Activated naive CD4-positive, alpha-beta T cell treated with anti-CD3 and anti-CD28 coated beads, Interleukin-2, amount 50 U/mL, for 24 hours (primary cell): ENCODE results near the gene PDE9A.
A peak's percentile ranks its signal among the peaks of the same experiment; 100 is the strongest.
"Not testable (repeated sequence)": the region's sequence is repeated elsewhere in the genome, so short reads cannot be mapped to it uniquely, and the experiment has no call there.

Source experiments
- H3K27ac Mint-ChIP-seq: one replicate; pipeline ENCODE4 v1.8.0; 2021; ENCODE audit warnings: mild to moderate bottlenecking, mixed read lengths
- H3K27me3 Mint-ChIP-seq: one replicate; pipeline ENCODE4 v1.8.0; 2021; ENCODE audit warnings: mixed read lengths
- H3K36me3 Mint-ChIP-seq: one replicate; pipeline ENCODE4 v1.8.0; 2021; ENCODE audit warnings: mixed read lengths
- H3K4me1 Mint-ChIP-seq: one replicate; pipeline ENCODE4 v1.8.0; 2021; ENCODE audit warnings: mixed read lengths
- H3K4me3 Mint-ChIP-seq: one replicate; pipeline ENCODE4 v1.8.0; 2021; ENCODE audit warnings: mild to moderate bottlenecking, mixed read lengths
- H3K9me3 Mint-ChIP-seq: one replicate; pipeline ENCODE4 v1.8.0; 2021; ENCODE audit warnings: mixed read lengths

PDE9A gene

GRCh38 chr21:42653231-42654061 lies at the start of gene PDE9A:
Gene PDE9A (plus strand): TSS chr21:42653621. CDS start chr21:42653815, 194 bp downstream.
- H3K27ac Mint-ChIP-seq: no peak within 1 kb of the TSS
- no peaks in the 10 kb centered on the region for H3K36me3 Mint-ChIP-seq
- peak within 1 kb of the TSS; percentile 80 for H3K4me3 Mint-ChIP-seq
- H3K9me3 Mint-ChIP-seq: no peaks in the 10 kb centered on the region
- no peaks in the 10 kb centered on the region for H3K27me3 Mint-ChIP-seq
- H3K4me1 Mint-ChIP-seq: peaks cover 34% of the 10 kb centered on the region

- Mint-ChIP-seq H3K27ac (no peak overlapping the region), H3K4me1 (peaks cover 12% of the 10 kb centered on the region), H3K27me3 (no peaks in the 10 kb centered on the region), H3K36me3 (peaks cover 4% of the 10 kb centered on the region), H3K9me3 (peaks cover 6% of the 10 kb centered on the region), H3K4me3 (no peak overlapping the region)
Observed at GRCh38 chr21:42607102-42607501, 46.3 kb upstream of the PDE9A start.

GRCh38 chr21:42607525-42608102 lies 45.8 kb upstream of the PDE9A start:
- H3K27me3 Mint-ChIP-seq: no peaks in the 10 kb centered on the region
- H3K4me3 Mint-ChIP-seq: no peak overlapping the region
- peaks cover 6% of the 10 kb centered on the region for H3K9me3 Mint-ChIP-seq
- H3K36me3 Mint-ChIP-seq: peaks cover 7% of the 10 kb centered on the region
- H3K27ac Mint-ChIP-seq: no peak overlapping the region
- H3K4me1 Mint-ChIP-seq: peaks cover 12% of the 10 kb centered on the region

DNA sequence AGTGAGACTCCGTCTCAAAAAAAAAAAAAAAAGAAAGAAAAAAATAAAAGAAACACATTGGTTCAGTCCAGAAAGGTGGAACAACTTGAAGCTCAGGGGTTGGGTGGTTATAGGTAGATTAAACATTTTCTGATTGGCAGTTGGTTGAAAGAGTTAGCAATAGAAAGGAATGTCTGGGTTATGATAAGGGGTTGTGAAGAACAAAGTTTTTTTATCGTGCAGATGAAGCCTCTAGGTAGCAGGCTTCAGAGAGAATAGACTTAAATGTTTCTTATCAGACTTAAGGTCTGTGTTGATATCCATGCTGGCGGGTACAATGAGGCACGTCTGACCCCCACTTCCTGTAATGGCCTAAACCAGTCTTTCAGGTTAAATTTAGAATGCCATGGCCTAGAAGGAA lies 45.0 kb upstream of the PDE9A start:
- peaks cover 6% of the 10 kb centered on the region for H3K9me3 Mint-ChIP-seq
- H3K4me3 Mint-ChIP-seq: no peak overlapping the region
- no peak overlapping the region for H3K27ac Mint-ChIP-seq
- no peaks in the 10 kb centered on the region for H3K27me3 Mint-ChIP-seq
- H3K4me1 Mint-ChIP-seq: peaks cover 12% of the 10 kb centered on the region
- peaks cover 7% of the 10 kb centered on the region for H3K36me3 Mint-ChIP-seq

DNA sequence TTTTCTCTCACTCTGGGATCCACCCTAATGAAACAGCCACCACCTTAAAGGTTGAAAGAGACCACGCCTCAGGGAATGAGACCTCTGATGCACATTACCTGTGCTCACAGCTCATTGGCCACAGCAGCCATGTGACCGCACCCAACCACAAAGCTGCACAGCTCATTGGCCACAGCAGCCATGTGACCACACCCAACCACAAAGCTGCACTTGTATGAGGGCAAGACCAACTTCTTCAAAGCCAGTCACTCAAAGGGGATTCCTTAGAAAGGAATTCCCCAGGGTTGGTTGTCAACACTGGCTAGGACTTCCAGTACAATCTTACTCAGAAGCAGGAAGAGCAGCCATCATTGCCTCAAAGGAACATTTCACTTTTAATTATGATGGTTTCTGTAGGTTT lies 43.6 kb upstream of the PDE9A start:
- no peaks in the 10 kb centered on the region for H3K9me3 Mint-ChIP-seq
- H3K36me3 Mint-ChIP-seq: peaks cover 6% of the 10 kb centered on the region
- no peak overlapping the region for H3K4me3 Mint-ChIP-seq
- peaks cover 16% of the 10 kb centered on the region for H3K4me1 Mint-ChIP-seq
- H3K27me3 Mint-ChIP-seq: no peaks in the 10 kb centered on the region
- H3K27ac Mint-ChIP-seq: no peak overlapping the region

DNA sequence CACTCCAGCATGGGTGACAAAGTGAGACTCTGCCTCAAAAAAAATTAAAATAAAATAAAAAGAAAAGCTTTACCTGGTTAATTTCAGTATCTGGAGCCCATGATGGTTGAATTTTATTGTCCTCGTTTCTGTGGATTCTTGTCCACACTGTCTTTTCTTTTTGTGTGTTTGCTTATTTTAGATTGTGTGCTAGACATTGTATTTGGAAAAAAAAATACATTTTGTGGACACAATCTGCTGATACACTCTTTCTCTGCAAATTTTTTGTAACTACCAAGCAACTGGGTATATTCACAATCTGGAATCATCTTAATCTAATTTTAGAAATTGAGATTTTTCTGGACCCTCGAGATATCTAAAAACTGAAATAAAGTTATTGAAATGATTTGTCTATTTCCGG lies 41.6 kb upstream of the PDE9A start:
- H3K27me3 Mint-ChIP-seq: no peaks in the 10 kb centered on the region

DNA sequence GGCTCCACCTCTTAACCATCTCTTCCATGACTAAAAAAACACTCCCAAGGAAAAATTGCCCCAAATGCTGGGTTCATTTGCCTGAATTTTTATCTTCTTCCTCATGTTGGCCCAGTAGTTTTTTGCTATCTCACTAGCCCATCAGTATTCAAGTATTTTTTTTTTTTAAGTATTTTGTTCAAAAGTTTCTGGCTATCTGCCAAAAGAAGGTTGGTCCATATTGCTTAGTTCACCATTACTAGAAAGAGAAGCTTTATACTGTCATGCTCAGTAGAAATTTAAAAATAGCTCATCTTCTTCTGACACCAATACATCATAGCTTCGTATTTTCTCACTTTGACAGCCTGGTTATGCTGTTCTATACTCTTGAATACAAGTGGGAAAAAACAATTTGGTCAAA lies 41.0 kb upstream of the PDE9A start:
- Mint-ChIP-seq H3K27ac (no peak overlapping the region), H3K4me3 (no peak overlapping the region), H3K4me1 (peaks cover 16% of the 10 kb centered on the region), H3K9me3 (no peaks in the 10 kb centered on the region), H3K36me3 (peaks cover 6% of the 10 kb centered on the region), H3K27me3 (no peaks in the 10 kb centered on the region)

More for the DNA sequence above, 41.6 kb upstream of the PDE9A start:
- H3K4me3 Mint-ChIP-seq: no peak overlapping the region
- no peaks in the 10 kb centered on the region for H3K9me3 Mint-ChIP-seq
- H3K4me1 Mint-ChIP-seq: peaks cover 16% of the 10 kb centered on the region
- peaks cover 6% of the 10 kb centered on the region for H3K36me3 Mint-ChIP-seq
- no peak overlapping the region for H3K27ac Mint-ChIP-seq

DNA sequence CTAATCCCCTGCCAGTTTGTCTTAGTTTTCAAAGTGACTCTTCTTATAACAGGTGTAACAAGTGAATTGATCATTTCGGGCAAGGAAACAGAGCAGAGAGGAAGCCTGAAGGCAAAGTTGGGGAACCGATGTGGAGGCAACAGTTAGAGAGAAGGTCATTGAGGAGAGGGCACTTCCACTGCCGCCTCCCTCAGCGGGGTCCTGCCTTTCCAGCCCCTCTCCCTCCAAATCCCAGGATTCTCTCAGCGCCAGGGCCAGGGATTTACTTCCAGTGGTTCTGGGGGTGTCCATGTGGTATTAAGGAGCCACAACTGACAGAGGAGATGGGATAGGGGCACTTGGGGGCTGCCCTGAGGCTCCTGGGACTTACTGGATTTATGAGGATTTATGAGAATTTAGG lies 39.7 kb upstream of the PDE9A start:
- no peaks in the 10 kb centered on the region for H3K9me3 Mint-ChIP-seq
- no peak overlapping the region for H3K27ac Mint-ChIP-seq
- H3K36me3 Mint-ChIP-seq: peaks cover 6% of the 10 kb centered on the region
- H3K27me3 Mint-ChIP-seq: no peaks in the 10 kb centered on the region
- peaks cover 16% of the 10 kb centered on the region for H3K4me1 Mint-ChIP-seq
- no peak overlapping the region for H3K4me3 Mint-ChIP-seq

- Mint-ChIP-seq H3K4me3 (no peak overlapping the region), H3K27me3 (no peaks in the 10 kb centered on the region), H3K27ac (peak overlapping the region; percentile 32), H3K36me3 (peaks cover 6% of the 10 kb centered on the region), H3K9me3 (no peaks in the 10 kb centered on the region), H3K4me1 (peaks cover 12% of the 10 kb centered on the region)
Observed at GRCh38 chr21:42614396-42614795, 39.0 kb upstream of the PDE9A start.

GRCh38 chr21:42614811-42615351 lies 38.5 kb upstream of the PDE9A start:
- Mint-ChIP-seq H3K4me3 (no peak overlapping the region), H3K27me3 (no peaks in the 10 kb centered on the region), H3K36me3 (peaks cover 6% of the 10 kb centered on the region), H3K4me1 (peaks cover 12% of the 10 kb centered on the region), H3K9me3 (no peaks in the 10 kb centered on the region), H3K27ac (peak overlapping the region; percentile 32)

DNA sequence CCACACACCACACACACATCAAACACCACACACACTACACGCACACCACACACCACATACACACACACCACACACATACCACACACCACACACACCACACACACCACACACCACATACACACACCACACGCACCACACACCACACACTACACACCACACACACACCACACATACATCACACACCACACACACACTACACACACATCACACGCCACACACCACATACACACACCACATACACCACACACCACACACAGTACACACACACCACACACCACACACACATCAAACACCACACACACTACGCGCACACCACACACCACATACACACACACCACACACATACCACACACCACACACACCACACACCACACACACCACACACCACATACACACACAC lies 38.0 kb upstream of the PDE9A start:
- H3K4me3 Mint-ChIP-seq, H3K9me3 Mint-ChIP-seq, H3K4me1 Mint-ChIP-seq, H3K27me3 Mint-ChIP-seq, H3K36me3 Mint-ChIP-seq, H3K27ac Mint-ChIP-seq: not testable (repeated sequence)

GRCh38 chr21:42615924-42616323 lies 37.5 kb upstream of the PDE9A start:
- no peaks in the 10 kb centered on the region for H3K27me3 Mint-ChIP-seq
- H3K27ac Mint-ChIP-seq: no peak overlapping the region
- no peaks in the 10 kb centered on the region for H3K9me3 Mint-ChIP-seq
- peaks cover 5% of the 10 kb centered on the region for H3K36me3 Mint-ChIP-seq
- H3K4me1 Mint-ChIP-seq: peaks cover 4% of the 10 kb centered on the region
- no peak overlapping the region for H3K4me3 Mint-ChIP-seq

DNA sequence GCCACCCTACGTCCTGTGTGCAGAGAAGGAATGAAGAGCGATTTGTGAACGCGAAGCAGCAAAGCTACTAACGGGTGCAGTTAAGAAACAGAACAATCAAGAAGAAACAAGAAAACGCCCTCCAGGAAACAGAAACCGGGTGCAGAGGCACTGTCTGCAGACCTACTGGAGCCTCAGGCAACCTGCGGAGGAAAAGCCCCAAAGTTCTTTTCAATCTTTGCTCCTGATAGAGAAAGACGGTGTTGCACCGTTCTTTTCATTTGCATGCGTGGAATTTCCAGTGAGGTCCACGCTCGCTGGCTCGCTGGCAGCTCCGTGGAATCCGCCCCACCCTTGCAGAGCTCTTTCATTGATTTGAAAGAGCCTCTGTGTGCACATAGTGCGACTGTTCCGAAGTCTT lies 37.0 kb upstream of the PDE9A start:
- no peaks in the 10 kb centered on the region for H3K27me3 Mint-ChIP-seq
- H3K27ac Mint-ChIP-seq: no peak overlapping the region
- H3K9me3 Mint-ChIP-seq: no peaks in the 10 kb centered on the region
- H3K4me3 Mint-ChIP-seq: no peak overlapping the region
- peaks cover 4% of the 10 kb centered on the region for H3K4me1 Mint-ChIP-seq
- H3K36me3 Mint-ChIP-seq: peaks cover 5% of the 10 kb centered on the region

DNA sequence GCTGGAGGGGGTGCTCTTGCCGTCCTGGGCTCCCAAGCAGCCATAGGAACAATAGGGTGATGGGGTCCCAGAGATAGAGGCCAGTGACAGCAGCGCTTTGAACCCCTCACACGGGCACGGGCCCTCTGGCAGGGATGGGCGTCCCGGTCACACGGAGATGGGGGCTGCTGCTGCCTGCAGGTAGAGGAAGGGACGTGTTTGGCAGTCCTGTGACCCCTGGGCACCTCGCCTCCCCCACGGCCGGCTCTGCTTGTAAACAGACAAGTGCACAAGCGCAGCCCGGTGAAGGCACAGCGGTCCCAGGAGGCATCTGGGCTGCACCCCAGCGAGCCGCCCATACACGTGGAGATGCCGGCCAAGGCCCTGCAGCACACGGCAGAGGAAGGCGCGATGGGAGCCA lies 36.5 kb upstream of the PDE9A start:
- Mint-ChIP-seq H3K4me1 (peaks cover 4% of the 10 kb centered on the region), H3K36me3 (peaks cover 5% of the 10 kb centered on the region), H3K27ac (no peak overlapping the region), H3K9me3 (no peaks in the 10 kb centered on the region), H3K27me3 (no peaks in the 10 kb centered on the region), H3K4me3 (no peak overlapping the region)

GRCh38 chr21:42617486-42617885 lies 35.9 kb upstream of the PDE9A start:
- H3K27ac Mint-ChIP-seq: no peak overlapping the region
- H3K9me3 Mint-ChIP-seq: no peaks in the 10 kb centered on the region
- peaks cover 4% of the 10 kb centered on the region for H3K4me1 Mint-ChIP-seq

GRCh38 chr21:42618707-42619102 lies 34.7 kb upstream of the PDE9A start:
- Mint-ChIP-seq H3K27ac (peak overlapping the region; percentile 36), H3K4me1 (peaks cover 1% of the 10 kb centered on the region), H3K27me3 (no peaks in the 10 kb centered on the region), H3K36me3 (no peaks in the 10 kb centered on the region), H3K9me3 (no peaks in the 10 kb centered on the region), H3K4me3 (no peak overlapping the region)

More at GRCh38 chr21:42617486-42617885, 35.9 kb upstream of the PDE9A start:
- H3K27me3 Mint-ChIP-seq: no peaks in the 10 kb centered on the region
- no peak overlapping the region for H3K4me3 Mint-ChIP-seq
- H3K36me3 Mint-ChIP-seq: peaks cover 3% of the 10 kb centered on the region
